ENCODE results near the gene DCAF8. TPM values are rescaled to one million over a fixed set of nuclear protein-coding genes. Genes with fewer than 3 reads are reported as not detected.

The DCAF8 gene
- total RNA-seq, 1 experiment from 2014 or later = 152 TPM

- intact Hi-C loops (cut with micrococcal nuclease; ENCODE audit: unreplicated experiment) = no loop called here
- H3K36me3 ChIP-seq (ENCODE audit: low read depth) = peaks cover 20% of the 10 kb centered on the region
- H3F3A ChIP-seq (ENCODE audit: insufficient read depth, low read depth) = no peaks in the 10 kb centered on the region
- ChIA-PET CTCF (no interaction called here), POLR2A (ENCODE audit: unreplicated experiment) (no interaction called here)
- no peaks in the 10 kb centered on the region for H3K9me3 ChIP-seq (ENCODE audit: insufficient read depth, low read depth)
- H3K9me2 ChIP-seq (ENCODE audit: insufficient read depth) = no peaks in the 10 kb centered on the region
- no peak overlapping the region for H3K4me2 ChIP-seq
- DNase-seq = no peak
- no peaks in the 10 kb centered on the region for H3K27me3 ChIP-seq (ENCODE audit: insufficient read depth, low read depth)
- no TSS peak for BruUV-seq (replicated peaks)
- TF ChIP-seq CTCF (conservative IDR thresholded peaks at IDR 0.05) = no peak
- TF ChIP-seq EZH2 (IDR thresholded peaks at IDR 0.05; ENCODE audit: low read depth) = no peak
- H3K79me2 ChIP-seq (ENCODE audit: low read depth) = peaks cover 10% of the 10 kb centered on the region; the same call in 1 of the 2 replicates
- H2AFZ ChIP-seq = no peak overlapping the region
- no peaks in the 10 kb centered on the region for H3K4me1 ChIP-seq (replicated peaks; ENCODE audit: insufficient read depth)
- H3K27ac ChIP-seq = no peak overlapping the region
- no peak overlapping the region for H3K4me3 ChIP-seq
- peaks cover 23% of the 10 kb centered on the region for H4K20me1 ChIP-seq (ENCODE audit: insufficient read depth)
These were observed 22.6 kb downstream of the DCAF8 start for GRCh38 chr1:160239582-160240299.

GRCh38 chr1:160238408-160238807, 23.9 kb downstream of the DCAF8 start:
- BruUV-seq (replicated peaks) = no TSS peak

GRCh38 chr1:160237558-160237957, 24.8 kb downstream of the DCAF8 start:
- H3K4me3 ChIP-seq = no peak overlapping the region
- BruUV-seq (replicated peaks) = no TSS peak
- H3K27ac ChIP-seq = no peak overlapping the region
- H3F3A ChIP-seq (ENCODE audit: insufficient read depth, low read depth) = no peaks in the 10 kb centered on the region; the same call in 1 of the 2 replicates
- no peaks in the 10 kb centered on the region for H3K79me2 ChIP-seq (ENCODE audit: low read depth)
- peaks cover 31% of the 10 kb centered on the region for H3K36me3 ChIP-seq (ENCODE audit: low read depth)
- ChIA-PET POLR2A (ENCODE audit: unreplicated experiment) (no interaction called here), CTCF (no interaction called here)
- H4K20me1 ChIP-seq (ENCODE audit: insufficient read depth) = peaks cover 18% of the 10 kb centered on the region
- H3K27me3 ChIP-seq (ENCODE audit: insufficient read depth, low read depth) = no peaks in the 10 kb centered on the region
- H3K4me2 ChIP-seq = no peak overlapping the region
- no peak for DNase-seq
- no peaks in the 10 kb centered on the region for H3K9me3 ChIP-seq (ENCODE audit: insufficient read depth, low read depth)
- no peaks in the 10 kb centered on the region for H3K9me2 ChIP-seq (ENCODE audit: insufficient read depth)
- H2AFZ ChIP-seq = no peak overlapping the region
- TF ChIP-seq CTCF (conservative IDR thresholded peaks at IDR 0.05) = no peak
- no peak for TF ChIP-seq EZH2 (IDR thresholded peaks at IDR 0.05; ENCODE audit: low read depth)
- H3K4me1 ChIP-seq (replicated peaks; ENCODE audit: insufficient read depth) = no peaks in the 10 kb centered on the region
- intact Hi-C loops (cut with micrococcal nuclease; ENCODE audit: unreplicated experiment) = no loop called here

More at GRCh38 chr1:160238408-160238807, 23.9 kb downstream of the DCAF8 start:
- CTCF ChIA-PET = no interaction called here
- H3F3A ChIP-seq (ENCODE audit: insufficient read depth, low read depth) = no peaks in the 10 kb centered on the region; the same call in 1 of the 2 replicates
- peaks cover 13% of the 10 kb centered on the region for H4K20me1 ChIP-seq (ENCODE audit: insufficient read depth)
- H3K27me3 ChIP-seq (ENCODE audit: insufficient read depth, low read depth) = no peaks in the 10 kb centered on the region
- no peaks in the 10 kb centered on the region for H3K9me2 ChIP-seq (ENCODE audit: insufficient read depth)
- H3K36me3 ChIP-seq (ENCODE audit: low read depth) = peaks cover 24% of the 10 kb centered on the region
- H3K4me3 ChIP-seq = no peak overlapping the region
- no peak for DNase-seq
- TF ChIP-seq EZH2 (IDR thresholded peaks at IDR 0.05; ENCODE audit: low read depth) = no peak
- TF ChIP-seq CTCF (conservative IDR thresholded peaks at IDR 0.05) = no peak
- 0 out of 2 replicates have a peak, but pooled peaks cover 7% of the 10 kb centered on the region for H3K79me2 ChIP-seq (ENCODE audit: low read depth)
- POLR2A ChIA-PET (ENCODE audit: unreplicated experiment) = no interaction called here
- intact Hi-C loops (cut with micrococcal nuclease; ENCODE audit: unreplicated experiment) = no loop called here
- H2AFZ ChIP-seq = no peak overlapping the region
- no peaks in the 10 kb centered on the region for H3K4me1 ChIP-seq (replicated peaks; ENCODE audit: insufficient read depth)
- H3K9me3 ChIP-seq (ENCODE audit: insufficient read depth, low read depth) = no peaks in the 10 kb centered on the region
- H3K27ac ChIP-seq = no peak overlapping the region
- H3K4me2 ChIP-seq = no peak overlapping the region

All from PC-9 (cell line).